Neural progenitor cell (in vitro differentiated cells): Measurements from ENCODE around the gene LSP1.

Experiments
- EZH2phosphoT487 ChIP-seq: fragments of 200-600 bp; sonication (generic); IDR thresholded peaks from 2 replicates; pipeline ENCODE4 v1.6.1; 2017; ENCODE audit warnings: antibody characterized with exemption
- TF ChIP-seq, protein P1 (sequence below): fragments of 200-600 bp; sonication (generic); IDR thresholded peaks from 2 replicates; pipeline ENCODE4 v1.5.1; 2017; ENCODE audit warnings: antibody characterized with exemption, mild to moderate bottlenecking

DNA sequence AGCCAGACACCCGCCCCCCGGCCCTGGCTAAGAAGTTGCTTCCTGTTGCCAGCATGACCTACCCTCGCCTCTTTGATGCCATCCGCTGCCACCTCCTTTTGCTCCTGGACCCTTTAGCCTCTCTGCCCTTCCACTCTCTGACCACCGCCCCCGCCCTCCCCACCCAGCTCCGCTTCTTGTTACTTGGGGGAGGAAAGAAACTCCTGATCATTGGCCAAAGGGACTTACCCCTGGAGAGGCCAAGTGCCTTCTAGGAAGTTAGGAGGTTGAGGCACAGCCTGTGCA, 38.9 kb downstream of the LSP1 start, which contains the start of gene PRR33:
- TF ChIP-seq, protein P1, sequence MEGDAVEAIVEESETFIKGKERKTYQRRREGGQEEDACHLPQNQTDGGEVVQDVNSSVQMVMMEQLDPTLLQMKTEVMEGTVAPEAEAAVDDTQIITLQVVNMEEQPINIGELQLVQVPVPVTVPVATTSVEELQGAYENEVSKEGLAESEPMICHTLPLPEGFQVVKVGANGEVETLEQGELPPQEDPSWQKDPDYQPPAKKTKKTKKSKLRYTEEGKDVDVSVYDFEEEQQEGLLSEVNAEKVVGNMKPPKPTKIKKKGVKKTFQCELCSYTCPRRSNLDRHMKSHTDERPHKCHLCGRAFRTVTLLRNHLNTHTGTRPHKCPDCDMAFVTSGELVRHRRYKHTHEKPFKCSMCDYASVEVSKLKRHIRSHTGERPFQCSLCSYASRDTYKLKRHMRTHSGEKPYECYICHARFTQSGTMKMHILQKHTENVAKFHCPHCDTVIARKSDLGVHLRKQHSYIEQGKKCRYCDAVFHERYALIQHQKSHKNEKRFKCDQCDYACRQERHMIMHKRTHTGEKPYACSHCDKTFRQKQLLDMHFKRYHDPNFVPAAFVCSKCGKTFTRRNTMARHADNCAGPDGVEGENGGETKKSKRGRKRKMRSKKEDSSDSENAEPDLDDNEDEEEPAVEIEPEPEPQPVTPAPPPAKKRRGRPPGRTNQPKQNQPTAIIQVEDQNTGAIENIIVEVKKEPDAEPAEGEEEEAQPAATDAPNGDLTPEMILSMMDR, result no peak
- no peak for TF ChIP-seq EZH2phosphoT487
